GM21367 (cell line): ENCODE results near the gene FUZ.

Source experiments
- ATAC-seq: cut with Tn5 transposase; IDR thresholded peaks from one replicate; pipeline ENCODE4 v1.9.1; 2021; ENCODE audit not compliant: unreplicated experiment

FUZ gene

DNA sequence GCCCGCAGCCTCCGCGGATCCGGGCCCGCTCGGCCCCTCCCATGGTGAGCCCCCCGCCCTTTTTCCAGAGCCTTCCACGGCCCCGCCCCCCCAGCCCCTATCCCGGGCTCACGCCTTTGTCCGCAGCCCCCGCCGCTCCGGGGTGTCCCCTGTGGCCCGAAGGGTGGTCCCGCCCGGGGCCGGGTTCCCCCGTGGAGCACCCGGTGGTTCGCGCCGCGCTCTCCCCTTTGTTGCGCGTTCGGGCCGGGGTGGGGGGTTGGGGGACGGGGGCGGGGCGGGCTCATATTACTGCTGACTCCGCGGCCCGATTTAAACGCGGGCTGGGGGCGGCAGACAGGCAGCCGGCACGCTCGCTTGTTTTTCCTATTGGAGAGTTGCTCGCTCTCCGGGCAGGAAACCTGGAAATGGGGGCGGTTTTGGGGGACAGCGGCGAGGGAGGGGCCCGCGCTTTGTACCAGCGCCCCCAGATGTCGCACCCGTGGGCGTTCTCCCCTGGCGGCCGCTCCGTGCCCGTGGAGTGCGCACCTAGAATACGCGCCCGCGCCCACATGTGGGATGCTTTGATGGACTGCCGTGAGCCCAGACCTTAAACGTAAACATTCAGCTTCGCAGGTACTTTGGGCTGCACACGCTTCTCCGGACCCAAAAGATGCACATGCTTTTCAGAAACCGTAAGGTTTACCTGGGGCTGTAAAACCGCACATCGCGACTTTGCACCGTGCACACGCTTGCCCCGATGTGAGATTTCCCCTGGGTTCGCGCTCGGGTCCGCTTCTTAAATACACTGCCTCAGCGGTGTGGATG lies 38.6 kb upstream of the FUZ start:
- no peak for ATAC-seq

- ATAC-seq = peak; percentile 64
Measured at GRCh38 chr19:49850487-49851342, 37.6 kb upstream of the FUZ start, which contains the start of gene PTOV1. PTOV1 (plus strand) TSS chr19:49851159.

- ATAC-seq = no peak
Measured at GRCh38 chr19:49850221-49850486, 37.1 kb upstream of the FUZ start.

DNA sequence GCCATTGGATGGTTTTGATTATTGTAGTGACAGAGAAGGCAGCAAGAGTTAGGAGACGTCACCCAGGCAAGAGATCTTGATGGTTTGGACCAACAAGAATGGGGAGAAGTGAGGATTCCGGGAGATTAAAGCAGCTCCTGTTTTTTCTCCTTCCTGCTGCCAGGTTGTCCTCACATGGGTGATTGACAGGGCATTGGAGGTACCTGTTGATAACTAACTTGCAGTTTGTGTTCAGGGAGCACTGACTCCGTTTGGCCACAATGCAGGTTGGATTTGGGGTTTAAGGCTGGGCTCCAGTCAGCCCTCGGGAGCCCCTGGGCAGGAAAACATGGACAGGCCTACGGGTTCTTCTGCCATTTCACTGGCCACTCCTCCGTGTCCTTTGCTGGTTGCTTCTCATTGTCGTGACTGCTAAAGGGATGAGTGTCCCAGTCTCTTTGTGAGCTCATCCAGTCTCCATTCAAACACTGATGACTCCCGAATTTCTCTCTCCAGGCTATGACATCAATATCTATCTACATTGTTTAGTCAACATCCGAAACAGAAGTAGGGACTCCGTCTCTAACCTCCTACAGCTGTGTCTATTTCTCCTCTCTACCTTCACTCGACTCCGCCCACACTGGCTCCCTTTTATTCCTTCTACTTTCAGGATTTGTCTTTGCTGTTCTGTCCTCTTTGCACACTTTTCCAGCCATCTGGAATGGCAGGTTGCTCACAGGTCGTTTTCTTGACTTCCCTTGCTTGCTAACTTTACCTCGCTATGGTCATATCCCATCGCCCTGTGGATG lies 36.5 kb upstream of the FUZ start:
- no peak for ATAC-seq

- ATAC-seq = no peak
Measured at GRCh38 chr19:49848938-49849337, 35.8 kb upstream of the FUZ start.

GRCh38 chr19:49847731-49848696 lies 34.9 kb upstream of the FUZ start:
- ATAC-seq = no peak

DNA sequence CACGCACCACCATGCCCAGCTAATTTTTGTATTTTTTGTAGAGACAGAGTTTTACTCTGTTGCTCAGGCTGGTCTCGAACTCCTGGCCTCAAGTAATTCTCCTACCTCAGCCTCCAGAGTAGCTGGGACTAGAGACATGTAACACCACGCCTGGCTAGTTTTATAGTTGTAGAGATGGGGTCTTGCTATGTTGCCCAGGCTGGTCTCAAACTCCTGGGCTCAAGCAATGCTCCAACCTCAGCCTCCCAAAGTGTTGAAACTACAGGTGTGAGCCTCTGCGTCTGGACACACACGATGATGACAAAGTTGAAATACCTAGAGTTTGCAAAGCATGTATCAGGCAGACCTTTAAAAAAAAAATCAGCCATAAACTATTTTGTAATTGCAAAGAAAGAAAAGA lies 33.3 kb upstream of the FUZ start:
- ATAC-seq = no peak

DNA sequence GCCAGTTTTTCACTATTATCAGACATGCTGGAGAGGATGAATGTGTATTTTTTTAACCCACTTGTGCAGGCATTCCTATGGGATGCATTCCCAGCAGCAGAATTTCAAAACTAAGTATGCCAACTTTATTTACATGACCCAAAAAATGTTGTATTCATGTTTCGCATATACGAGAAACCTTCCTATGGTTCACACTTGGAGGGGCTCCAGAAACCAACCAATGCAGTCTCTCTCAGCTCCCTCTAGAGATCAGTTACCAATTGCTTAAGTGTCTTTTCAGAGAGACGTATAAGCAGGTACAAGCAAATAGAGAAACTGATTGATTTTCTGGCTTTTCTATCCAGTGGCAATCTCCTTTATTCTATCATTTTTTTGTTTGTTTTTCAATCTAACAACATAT lies 32.3 kb upstream of the FUZ start:
- ATAC-seq = no peak

DNA sequence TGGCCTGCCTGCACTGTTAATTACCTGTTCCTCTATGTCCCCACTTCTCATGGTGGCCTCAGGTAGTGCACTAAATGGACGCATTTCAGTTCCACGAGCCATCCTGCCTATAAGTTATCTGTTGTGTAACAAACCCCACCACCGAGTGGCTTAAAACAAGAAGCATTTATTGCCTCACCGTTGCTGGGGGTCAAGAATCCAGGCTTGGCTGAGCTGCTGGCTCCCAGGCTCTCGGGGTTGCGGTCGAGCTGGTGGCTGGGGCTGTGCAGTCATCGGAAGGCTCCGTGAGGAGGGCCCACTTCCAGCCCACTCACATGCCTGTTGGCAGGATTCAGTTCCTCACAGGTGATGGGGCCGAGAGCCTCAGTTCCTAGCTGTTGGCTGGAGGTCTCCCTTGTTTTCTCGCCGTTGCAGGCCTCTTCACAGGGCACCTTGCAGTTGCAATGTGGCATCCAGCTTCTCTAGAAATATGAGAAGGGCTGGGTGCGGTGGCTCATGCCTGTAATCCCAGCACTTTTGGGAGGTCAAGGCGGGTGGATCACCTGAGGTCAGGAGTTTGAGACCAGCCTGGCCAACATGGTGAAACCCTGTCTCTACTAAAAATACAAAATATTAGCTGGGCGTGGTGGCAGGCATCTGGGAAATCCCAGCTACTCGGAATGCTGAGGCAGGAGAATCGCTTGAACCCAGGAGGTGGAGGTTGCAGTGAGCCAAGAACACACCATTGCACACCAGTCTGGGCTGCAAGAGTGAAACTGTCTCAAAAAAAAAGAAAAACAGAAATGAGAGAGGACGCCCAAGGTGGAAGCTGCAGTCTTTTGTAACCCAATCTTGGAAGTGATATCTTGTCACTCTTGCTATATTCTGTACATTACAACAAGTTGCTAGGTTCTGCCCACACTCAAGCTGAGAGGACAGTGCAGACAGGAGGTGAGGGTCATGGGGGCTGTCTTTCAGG lies 31.3 kb upstream of the FUZ start:
- ATAC-seq = no peak

- peak; percentile 47 for ATAC-seq
Measured at GRCh38 chr19:49843265-49843664, 30.2 kb upstream of the FUZ start.

DNA sequence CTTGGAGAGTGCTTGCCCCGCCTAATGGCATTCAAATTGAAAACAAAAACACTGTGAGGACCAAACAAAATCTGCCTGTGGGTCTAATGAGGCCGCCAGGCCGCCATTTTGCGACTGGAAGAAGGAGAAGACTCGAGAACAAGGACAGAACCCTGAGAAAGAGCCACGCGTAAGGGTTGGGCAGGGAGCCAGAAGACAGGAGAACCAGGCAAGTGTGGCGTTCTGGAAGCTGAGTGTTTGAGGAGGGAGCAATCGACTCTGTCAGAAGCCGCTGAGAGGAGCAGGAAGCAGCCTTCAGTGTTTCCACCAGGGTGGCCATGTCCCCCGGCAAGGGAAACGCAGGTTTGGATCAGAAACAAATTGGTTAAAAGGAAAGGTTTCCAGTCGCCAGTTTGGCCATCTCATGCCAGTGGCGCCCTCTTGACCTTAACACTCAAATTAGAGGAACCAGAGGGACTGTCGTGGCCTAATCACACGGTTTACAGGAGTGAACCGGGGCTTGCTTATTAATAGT lies 27.7 kb upstream of the FUZ start:
- no peak for ATAC-seq

DNA sequence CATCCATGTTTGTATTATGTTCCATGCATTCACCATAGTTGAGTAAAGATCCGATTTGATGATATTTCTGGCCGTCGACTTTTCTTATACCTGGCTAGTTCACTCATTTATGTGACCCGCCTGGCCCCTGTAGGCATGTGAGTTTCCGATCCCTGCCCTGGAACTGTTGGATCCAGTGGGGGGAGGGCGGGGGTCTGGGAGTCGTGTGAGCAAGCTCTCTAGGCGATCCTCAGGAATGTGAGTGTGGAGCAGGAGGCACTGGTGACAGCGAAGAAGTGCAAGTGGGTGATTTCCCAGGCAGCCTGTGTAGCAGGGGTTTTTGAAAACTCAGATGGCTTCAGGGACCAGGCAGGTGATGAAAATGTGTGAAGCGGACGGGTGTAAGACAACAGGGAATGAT lies 27.2 kb upstream of the FUZ start:
- ATAC-seq = no peak

GRCh38 chr19:49839713-49840112 lies 26.6 kb upstream of the FUZ start:
- ATAC-seq = no peak

DNA sequence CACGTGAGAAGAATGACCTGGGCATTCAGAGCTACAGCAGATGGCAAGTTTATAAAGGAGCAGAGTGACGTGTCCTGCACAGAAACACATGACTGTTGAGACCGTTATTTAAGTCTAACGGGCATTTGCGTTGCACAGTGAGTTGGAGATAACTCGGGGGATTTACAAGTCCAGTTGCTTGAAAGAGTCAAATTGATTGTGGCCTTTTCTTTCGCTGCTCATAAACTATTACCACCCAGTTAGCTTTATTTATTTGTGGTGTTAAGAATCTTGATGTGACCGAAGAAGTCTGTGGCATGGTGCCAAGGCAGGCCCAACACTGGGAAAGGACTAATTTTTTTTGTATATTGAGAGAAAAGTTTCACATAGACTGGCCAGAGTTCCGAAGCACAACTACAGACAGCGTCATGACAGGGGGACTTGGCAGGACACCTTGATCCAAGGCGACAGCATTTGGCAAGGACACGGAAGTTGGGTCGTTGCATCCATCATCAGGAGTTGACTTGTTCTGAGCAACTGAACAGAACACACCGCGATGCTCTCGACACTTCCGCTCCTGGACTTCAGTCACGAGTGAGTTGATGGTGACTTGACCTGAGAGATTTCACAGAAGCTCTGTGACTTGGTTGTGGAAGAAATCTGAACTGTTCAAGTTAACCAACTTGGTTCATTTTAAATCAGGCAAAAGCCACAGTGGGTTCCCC lies 25.9 kb upstream of the FUZ start:
- ATAC-seq = no peak

DNA sequence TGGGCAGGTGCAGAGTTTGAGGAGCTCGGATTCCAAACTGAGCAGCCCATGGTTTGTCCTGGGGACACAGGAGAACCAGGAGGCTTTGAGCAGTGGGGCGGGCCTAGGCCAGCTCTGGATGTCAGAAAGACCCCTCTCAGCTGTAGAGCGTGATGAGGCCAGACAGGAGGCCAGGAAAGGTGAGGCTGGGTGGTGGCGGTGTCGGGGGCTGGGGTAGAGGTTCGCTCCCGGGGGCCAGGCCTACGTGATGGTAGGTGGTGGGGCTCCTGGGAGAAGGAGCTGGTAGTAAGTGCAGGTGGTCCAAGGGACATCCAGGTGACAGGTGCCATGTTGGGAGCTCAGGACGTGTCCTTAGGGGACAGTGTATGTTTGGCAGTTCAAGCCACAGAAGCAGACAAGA lies 24.3 kb upstream of the FUZ start:
- no peak for ATAC-seq

DNA sequence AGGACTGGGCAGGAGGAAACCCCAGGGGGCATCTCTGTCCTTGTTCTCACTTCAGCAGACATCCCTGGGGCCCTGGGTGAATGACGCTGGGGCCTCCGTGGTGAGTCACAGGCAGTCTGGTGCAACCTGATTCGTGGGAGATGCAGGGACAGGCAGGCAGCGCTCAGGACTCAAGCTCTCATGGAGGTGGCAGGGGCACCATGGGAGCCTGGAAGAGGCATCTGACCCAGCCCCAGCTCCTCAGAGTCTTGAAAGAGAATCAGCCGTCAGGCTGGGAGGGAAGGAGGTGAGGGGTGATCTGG lies 23.9 kb upstream of the FUZ start:
- no peak for ATAC-seq

DNA sequence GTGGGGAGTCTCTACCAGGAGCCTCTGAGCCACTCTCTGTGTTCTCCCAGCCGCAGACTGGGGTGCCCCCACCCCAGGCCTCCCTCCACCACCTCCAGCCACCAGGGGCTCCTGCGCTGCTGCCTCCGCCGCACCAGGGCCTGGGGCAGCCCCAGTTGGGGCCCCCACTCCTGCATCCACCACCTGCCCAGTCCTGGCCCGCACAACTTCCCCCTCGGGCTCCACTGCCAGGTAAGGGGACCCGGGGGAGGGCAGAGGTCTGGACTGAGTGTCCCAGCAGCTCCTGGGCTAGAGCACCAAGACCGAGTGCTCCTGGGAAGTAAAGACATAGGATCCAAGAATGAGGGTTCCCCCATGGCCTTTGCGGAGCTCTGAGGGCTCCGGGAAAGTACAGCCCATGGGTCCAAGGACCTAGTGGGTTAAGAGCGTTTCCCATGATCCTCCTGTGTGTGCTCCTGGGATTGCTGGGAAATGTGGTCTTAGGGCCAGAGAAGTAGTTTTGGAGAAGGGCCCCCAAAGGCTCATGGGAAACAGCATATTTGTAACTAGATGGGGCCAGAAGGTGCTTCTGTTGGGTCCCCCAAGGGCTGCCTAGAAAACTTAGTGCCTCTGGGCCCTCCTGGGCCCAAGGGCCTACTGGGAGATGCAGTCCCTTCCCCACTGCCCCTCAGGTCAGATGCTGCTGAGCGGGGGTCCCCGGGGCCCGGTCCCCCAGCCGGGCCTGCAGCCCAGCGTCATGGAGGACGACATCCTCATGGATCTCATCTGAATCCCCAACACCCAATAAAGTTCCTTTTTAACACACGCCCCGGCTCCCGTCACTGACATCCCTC lies 23.3 kb upstream of the FUZ start:
- ATAC-seq = no peak

DNA sequence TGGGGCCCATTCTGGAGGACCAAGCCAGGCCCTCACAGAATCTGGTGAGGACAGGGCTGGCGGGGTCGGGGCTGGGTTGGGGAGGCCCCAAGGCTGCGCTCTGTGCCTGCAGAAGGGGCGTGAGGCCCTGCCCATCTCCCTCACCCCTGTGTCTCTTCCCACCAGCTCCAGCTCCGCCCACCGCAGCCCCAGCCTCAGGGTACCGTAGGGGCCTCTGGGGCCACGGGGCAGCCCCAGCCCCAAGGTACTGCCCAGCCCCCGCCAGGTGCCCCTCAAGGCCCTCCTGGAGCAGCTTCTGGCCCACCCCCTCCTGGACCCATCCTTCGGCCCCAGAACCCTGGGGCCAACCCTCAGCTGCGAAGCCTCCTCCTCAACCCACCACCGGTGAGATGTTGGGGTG lies 22.5 kb upstream of the FUZ start:
- no peak for ATAC-seq
